Measurements from ENCODE around the gene NIFK. TPM values are rescaled to one million over a fixed set of nuclear protein-coding genes. Genes with fewer than 3 reads are reported as not detected.

NIFK gene
- total RNA-seq = 10 to 100 TPM; 37.3 to 82.1 (median 49.9) TPM
- polyA plus RNA-seq = 10 to 100 TPM; 33.0 to 66.6 TPM
- long read RNA-seq, donor 1, transcript NIFK-201 (7 exons, 1,734 nt) = major isoform, 99 of 106 reads
- long read RNA-seq, donor 1, partial matches to known transcripts = 1 of 106 reads
- long read RNA-seq, donor 1, other reads (novel, unspliced or antisense) = 1 of 106 reads
- long read RNA-seq, donor 2, transcript NIFK-205 (4 exons, 1,096 nt) = minor isoform, 9 of 52 reads
- long read RNA-seq, donor 2, transcript NIFK-201 (7 exons, 1,734 nt) = major isoform, 43 of 52 reads
- long read RNA-seq, donor 2, partial matches to known transcripts = 0 of 52 reads
- long read RNA-seq, donor 2, other reads (novel, unspliced or antisense) = 0 of 52 reads
- long read RNA-seq, donor 3, transcript NIFK-201 (7 exons, 1,734 nt) = major isoform, 38 of 41 reads
- long read RNA-seq, donor 3, partial matches to known transcripts = 2 of 41 reads
- long read RNA-seq, donor 3, other reads (novel, unspliced or antisense) = 1 of 41 reads

GRCh38 chr2:121736462-121737336 lies at the start of gene NIFK:
TSS of gene NIFK (minus strand) at chr2:121736875. CDS start at chr2:121736850, 25 bp downstream.
- peak; percentile 31 for TF ChIP-seq POLR2A (IDR thresholded peaks at IDR 0.05)
- no peak for TF ChIP-seq EP300 (IDR thresholded peaks at IDR 0.05)
- peak; percentile 98 to 99 (median 99) for DNase-seq
- peak within 1 kb of the TSS in 1 of 2 donors; percentile 67 for H3K27ac ChIP-seq
- H3K4me1 ChIP-seq (ENCODE audit: insufficient read depth) = no peaks in the 10 kb centered on the region
- intact Hi-C loops (cut with DNase I) = loop anchor here in 2 of 4 donors (10.0 kb wide), 2 partner anchors 92 to 952 kb away; partner anchors contain the start of gene CLASP1 (in 2 of the 2)
- H3K4me3 ChIP-seq = peak within 1 kb of the TSS; percentile 61
- H3K9me3 ChIP-seq = no peaks in the 10 kb centered on the region
- 0% methylated on average over 61 to 93 of the region's 93 CpGs for WGBS, 3 donors
- no peaks in the 10 kb centered on the region for H3K36me3 ChIP-seq
- no peaks in the 10 kb centered on the region for H3K27me3 ChIP-seq

GRCh38 chr2:121783180-121783579 lies 46.5 kb upstream of the NIFK start:
- Histone ChIP-seq H3K27ac (no peak overlapping the region), H3K27me3 (no peaks in the 10 kb centered on the region), H3K4me1 (ENCODE audit: insufficient read depth) (no peaks in the 10 kb centered on the region), H3K9me3 (peaks cover 0 to under 1% of the 10 kb centered on the region in 2 donors), H3K36me3 (no peaks in the 10 kb centered on the region), H3K4me3 (no peak overlapping the region)
- WGBS, 3 donors = 24 to 58% (median 26%) methylated on average over 2 of the region's 2 CpGs
- TF ChIP-seq POLR2A (IDR thresholded peaks at IDR 0.05) = no peak
- TF ChIP-seq CTCF (IDR thresholded peaks at IDR 0.05) = no peak
- TF ChIP-seq EP300 (IDR thresholded peaks at IDR 0.05) = no peak
- intact Hi-C loops (cut with DNase I) = no loop called here
- no peak for DNase-seq

- no peak for DNase-seq
- H3K4me1 ChIP-seq (ENCODE audit: insufficient read depth) = no peaks in the 10 kb centered on the region
- intact Hi-C loops (cut with DNase I) = no loop called here
- H3K36me3 ChIP-seq = no peaks in the 10 kb centered on the region
- no peak for TF ChIP-seq POLR2A (IDR thresholded peaks at IDR 0.05)
- TF ChIP-seq CTCF (IDR thresholded peaks at IDR 0.05) = no peak
- no peak for TF ChIP-seq EP300 (IDR thresholded peaks at IDR 0.05)
- no peak overlapping the region for H3K4me3 ChIP-seq
- H3K9me3 ChIP-seq = no peaks in the 10 kb centered on the region
- H3K27me3 ChIP-seq = no peaks in the 10 kb centered on the region
- WGBS, 3 donors = 29 to 40% (median 30%) methylated on average over 7 of the region's 7 CpGs
- H3K27ac ChIP-seq = no peak overlapping the region
These were observed 42.2 kb upstream of the NIFK start for GRCh38 chr2:121778741-121779487.

GRCh38 chr2:121777699-121778058 lies 41.0 kb upstream of the NIFK start:
- no peaks in the 10 kb centered on the region for H3K27me3 ChIP-seq
- H3K4me3 ChIP-seq = no peak overlapping the region
- no peaks in the 10 kb centered on the region for H3K4me1 ChIP-seq (ENCODE audit: insufficient read depth)
- H3K36me3 ChIP-seq = no peaks in the 10 kb centered on the region
- intact Hi-C loops (cut with DNase I) = no loop called here
- no peak for TF ChIP-seq EP300 (IDR thresholded peaks at IDR 0.05)
- TF ChIP-seq POLR2A (IDR thresholded peaks at IDR 0.05) = no peak
- TF ChIP-seq CTCF (IDR thresholded peaks at IDR 0.05) = no peak
- no peak for DNase-seq
- no peak overlapping the region for H3K27ac ChIP-seq
- WGBS, 3 donors = 96 to 100% (median 100%) methylated on average over 1 of the region's 1 CpG
- H3K9me3 ChIP-seq = no peaks in the 10 kb centered on the region
